Aorta (tissue), 5 donors: ENCODE results near the gene TMPRSS6. TPM values are rescaled to one million over a fixed set of nuclear protein-coding genes. Genes with fewer than 3 reads are reported as not detected.

Source experiments
- ATAC-seq: fragments of 200-7000 bp; cut with Tn5 transposase; one replicate; pipeline ENCODE4 v1.9.1; 2022; ENCODE audit warnings: moderate library complexity; ENCODE audit not compliant: low FRiP score
- DNase-seq, 2 donors: peaks; one replicate each; pipeline ENCODE4 v3.0.0-alpha.2; 2020
- H3K27ac ChIP-seq, 2 donors: one replicate each; pipeline ENCODE4 v1.5.1; 2013; ENCODE audit warnings: low read length in 2 of 2, mild to moderate bottlenecking in 2 of 2, moderate library complexity in 2 of 2, control low read depth in 1 of 2, inconsistent platforms in 1 of 2, low read depth in 1 of 2
- H3K27me3 ChIP-seq, 2 donors: one replicate each; pipeline ENCODE4 v1.6.1; 2013; ENCODE audit warnings: control low read depth in 1 of 2, low read length in 1 of 2, mild to moderate bottlenecking in 1 of 2, moderate library complexity in 1 of 2; ENCODE audit not compliant: insufficient read depth in 2 of 2, control insufficient read depth in 1 of 2
- H3K36me3 ChIP-seq, 2 donors: one replicate each; pipeline ENCODE4 v1.6.1; 2013; ENCODE audit warnings: control low read depth in 1 of 2, low read length in 1 of 2, mild to moderate bottlenecking in 1 of 2; ENCODE audit not compliant: insufficient read depth in 2 of 2, control insufficient read depth in 1 of 2
- H3K4me1 ChIP-seq, 2 donors: one replicate each; pipeline ENCODE4 v1.6.1; 2013; ENCODE audit warnings: low read length in 2 of 2, control low read depth in 1 of 2, mild to moderate bottlenecking in 1 of 2, moderate library complexity in 1 of 2; ENCODE audit not compliant: insufficient read depth in 2 of 2, control insufficient read depth in 1 of 2
- H3K4me3 ChIP-seq, 2 donors: one replicate each; pipeline ENCODE4 v1.5.1; 2013; ENCODE audit warnings: low read length in 2 of 2, control low read depth in 1 of 2, mild to moderate bottlenecking in 1 of 2
- H3K9me3 ChIP-seq: one replicate; pipeline ENCODE4 v1.6.1; 2013; ENCODE audit warnings: mild to moderate bottlenecking, low read length; ENCODE audit not compliant: control insufficient read depth
- WGBS, 2 donors: extraction: QIAGEN DNeasy Blood & Tissue Kit; methylation state at CpG; one replicate each; pipeline ENCODE4 v1.1.7; 2013; 5-methylcytosine and 5-hydroxymethylcytosine counted together
- intact Hi-C, 2 donors: fragments of 100-400 bp; cut with DNase I; formaldehyde crosslinking; loops; one replicate each; pipeline versions ENCODE4 v1.14.2 to v1.15.0; 2022
- polyA plus RNA-seq, 2 donors: library from polyadenylated mRNA; stranded (reverse); fragments of 200-250 nt; gene quantifications; one replicate each; pipeline ENCODE4 v1.2.3, GENCODE V29; 2013
- total RNA-seq, 2 donors: library from RNA; stranded (reverse); fragmentation: NEBNext Ultra II Directional; extraction: Animal tissue kit (Norgen Biotek cat#: 25700); gene quantifications; one replicate each; pipeline ENCODE4 v1.2.1, GENCODE V29; 2021
- donor health status: healthy with polysubstance abuse.
- donor health status: Bipolar disorder and iron deficiency.
- donor health status: DM: no; HTN: no; CAD: no.
- donor health status: DM: no; HTN: no; CAD: no.
- donor health status: DM: yes; HTN: yes; CAD: no.

Gene TMPRSS6
- total and polyA plus RNA-seq, 4 donors = not detected

DNA sequence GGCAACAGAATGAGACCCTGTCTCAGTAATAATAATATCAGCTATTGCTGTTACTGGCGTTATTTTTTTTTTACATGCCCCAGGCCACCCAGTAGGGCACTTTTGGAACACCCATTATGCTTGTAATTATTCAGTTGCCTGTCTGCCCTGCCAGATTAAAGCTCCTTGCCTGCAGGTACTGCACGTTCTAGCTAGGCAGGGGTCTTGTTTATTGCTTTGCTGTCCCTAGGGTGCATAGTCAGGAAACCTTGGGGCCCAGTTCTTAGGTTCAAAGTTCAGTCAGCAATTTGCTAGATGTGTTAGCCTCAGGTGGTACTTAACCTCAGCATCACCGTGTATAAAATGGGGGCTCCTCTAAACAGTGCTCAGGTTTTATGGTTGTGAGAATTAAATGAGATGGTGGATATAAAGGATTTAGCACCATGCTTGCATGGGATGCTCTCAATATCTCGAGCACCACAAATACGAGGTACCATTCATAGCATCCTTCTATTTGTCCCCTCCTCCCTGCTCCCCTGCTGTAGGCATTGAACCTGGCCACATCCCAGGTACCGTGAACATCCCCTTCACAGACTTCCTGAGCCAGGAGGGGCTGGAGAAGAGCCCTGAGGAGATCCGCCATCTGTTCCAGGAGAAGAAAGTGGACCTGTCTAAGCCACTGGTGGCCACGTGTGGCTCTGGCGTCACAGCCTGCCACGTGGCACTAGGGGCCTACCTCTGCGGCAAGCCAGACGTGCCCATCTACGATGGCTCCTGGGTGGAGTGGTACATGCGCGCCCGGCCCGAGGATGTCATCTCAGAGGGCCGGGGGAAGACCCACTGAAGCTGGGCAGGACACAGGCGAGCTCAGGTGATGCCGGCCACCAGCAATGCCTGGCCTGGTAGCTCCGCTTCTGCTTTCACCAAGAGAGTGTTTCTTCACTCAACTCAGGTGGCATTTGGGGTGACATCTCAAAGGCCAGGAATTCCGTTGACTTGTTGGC is 80.5 kb downstream of the TMPRSS6 start:
- no peaks in the 10 kb centered on the region for H3K27me3 ChIP-seq
- peaks cover 0 to 4% of the 10 kb centered on the region in 2 donors for H3K36me3 ChIP-seq
- no peaks in the 10 kb centered on the region for H3K4me1 ChIP-seq
- no peak overlapping the region for H3K27ac ChIP-seq
- no peak overlapping the region for H3K4me3 ChIP-seq
- WGBS, 2 donors = 88 to 89% methylated on average over 22 of the region's 22 CpGs
- peak in 1 of 2 donors; percentile 25 for DNase-seq
- intact Hi-C loops = no loop called here
- no peaks in the 10 kb centered on the region for H3K9me3 ChIP-seq
- no peak for ATAC-seq

- no peak overlapping the region for H3K27ac ChIP-seq
- H3K4me1 ChIP-seq = no peaks in the 10 kb centered on the region
- 91 to 92% methylated on average over 7 of the region's 7 CpGs for WGBS, 2 donors
- intact Hi-C loops = no loop called here
- ATAC-seq (no peak), DNase-seq (peak in 1 of 2 donors; percentile 12)
- no peaks in the 10 kb centered on the region for H3K9me3 ChIP-seq
- H3K27me3 ChIP-seq = no peaks in the 10 kb centered on the region
- no peak overlapping the region for H3K4me3 ChIP-seq
- H3K36me3 ChIP-seq = peaks cover 0 to 4% of the 10 kb centered on the region in 2 donors
These were observed 82.0 kb downstream of the TMPRSS6 start for GRCh38 chr22:37027556-37027955.

- intact Hi-C loops = no loop called here
- Histone ChIP-seq H3K27ac (no peak overlapping the region), H3K9me3 (no peaks in the 10 kb centered on the region), H3K4me1 (no peaks in the 10 kb centered on the region), H3K27me3 (no peaks in the 10 kb centered on the region), H3K4me3 (no peak overlapping the region), H3K36me3 (peaks cover 0 to 4% of the 10 kb centered on the region in 2 donors)
- DNase-seq = no peak
- ATAC-seq = no peak
- WGBS, 2 donors = 74 to 81% methylated on average over 5 of the region's 5 CpGs
These were observed 83.2 kb downstream of the TMPRSS6 start for GRCh38 chr22:37026325-37026724.

DNA sequence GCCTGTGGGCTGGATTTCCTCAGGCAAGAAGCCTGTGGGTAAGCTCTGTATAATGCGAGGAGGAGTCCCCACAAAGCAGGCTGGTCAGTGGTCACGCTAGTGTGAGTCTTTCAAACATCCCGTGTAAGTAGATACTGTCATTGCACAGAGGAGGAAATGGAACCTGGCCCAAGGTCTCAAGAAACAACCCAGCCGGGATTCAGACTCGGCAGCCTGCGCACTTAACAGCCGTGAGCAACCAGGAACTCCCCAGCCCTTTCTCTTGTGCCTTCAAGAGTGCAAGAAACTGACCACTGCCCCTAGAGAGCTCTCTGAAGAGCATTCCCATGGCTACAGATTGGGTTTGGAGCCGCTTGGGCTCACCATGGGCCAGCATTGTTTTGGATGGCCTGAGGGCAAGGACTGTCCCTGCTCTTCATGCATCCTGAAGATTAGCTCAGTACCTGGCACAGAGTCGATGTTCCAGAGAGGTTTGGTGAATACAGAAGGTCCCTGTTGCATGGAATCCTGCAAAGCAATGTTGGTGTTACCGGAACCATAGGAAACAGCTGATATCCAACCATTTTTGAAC is 83.9 kb downstream of the TMPRSS6 start:
- H3K27me3 ChIP-seq = no peaks in the 10 kb centered on the region
- no peak for ATAC-seq

DNA sequence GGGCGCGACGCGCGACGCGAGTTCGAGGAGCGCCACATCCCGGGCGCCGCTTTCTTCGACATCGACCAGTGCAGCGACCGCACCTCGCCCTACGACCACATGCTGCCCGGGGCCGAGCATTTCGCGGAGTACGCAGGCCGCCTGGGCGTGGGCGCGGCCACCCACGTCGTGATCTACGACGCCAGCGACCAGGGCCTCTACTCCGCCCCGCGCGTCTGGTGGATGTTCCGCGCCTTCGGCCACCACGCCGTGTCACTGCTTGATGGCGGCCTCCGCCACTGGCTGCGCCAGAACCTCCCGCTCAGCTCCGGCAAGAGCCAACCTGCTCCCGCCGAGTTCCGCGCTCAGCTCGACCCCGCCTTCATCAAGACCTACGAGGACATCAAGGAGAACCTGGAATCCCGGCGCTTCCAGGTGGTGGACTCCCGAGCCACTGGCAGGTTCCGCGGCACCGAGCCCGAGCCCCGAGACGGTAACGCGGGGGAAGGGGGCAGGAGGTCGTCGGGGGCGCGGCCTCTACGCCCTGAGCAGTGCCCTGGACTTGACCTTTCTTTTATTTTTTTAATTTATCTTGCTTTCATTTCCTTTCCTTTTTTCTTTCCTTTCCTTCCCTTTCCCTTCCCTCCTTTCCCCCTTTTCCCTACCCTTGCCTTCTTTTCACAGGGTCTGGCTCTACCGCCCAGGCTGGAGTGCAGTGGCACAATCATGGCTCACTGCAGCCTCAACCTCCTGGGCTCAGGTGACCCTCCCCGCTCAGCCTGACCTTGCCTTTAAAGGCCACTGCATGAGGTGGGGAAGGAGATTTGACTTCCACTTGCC is 85.0 kb downstream of the TMPRSS6 start:
- Histone ChIP-seq H3K4me3 (no peak overlapping the region), H3K4me1 (no peaks in the 10 kb centered on the region), H3K9me3 (no peaks in the 10 kb centered on the region), H3K27me3 (no peaks in the 10 kb centered on the region), H3K27ac (no peak overlapping the region), H3K36me3 (peaks cover 0 to 4% of the 10 kb centered on the region in 2 donors)
- ATAC-seq (no peak), DNase-seq (no peak)
- 86 to 89% methylated on average over 66 to 71 of the region's 71 CpGs for WGBS, 2 donors
- intact Hi-C loops = no loop called here

More for the DNA sequence above, 83.9 kb downstream of the TMPRSS6 start:
- intact Hi-C loops = no loop called here
- no peaks in the 10 kb centered on the region for H3K9me3 ChIP-seq
- WGBS, 2 donors = 86 to 91% methylated on average over 10 of the region's 10 CpGs
- H3K4me3 ChIP-seq = no peak overlapping the region
- no peak overlapping the region for H3K27ac ChIP-seq
- no peaks in the 10 kb centered on the region for H3K4me1 ChIP-seq
- DNase-seq = no peak
- H3K36me3 ChIP-seq = peaks cover 0 to 4% of the 10 kb centered on the region in 2 donors

DNA sequence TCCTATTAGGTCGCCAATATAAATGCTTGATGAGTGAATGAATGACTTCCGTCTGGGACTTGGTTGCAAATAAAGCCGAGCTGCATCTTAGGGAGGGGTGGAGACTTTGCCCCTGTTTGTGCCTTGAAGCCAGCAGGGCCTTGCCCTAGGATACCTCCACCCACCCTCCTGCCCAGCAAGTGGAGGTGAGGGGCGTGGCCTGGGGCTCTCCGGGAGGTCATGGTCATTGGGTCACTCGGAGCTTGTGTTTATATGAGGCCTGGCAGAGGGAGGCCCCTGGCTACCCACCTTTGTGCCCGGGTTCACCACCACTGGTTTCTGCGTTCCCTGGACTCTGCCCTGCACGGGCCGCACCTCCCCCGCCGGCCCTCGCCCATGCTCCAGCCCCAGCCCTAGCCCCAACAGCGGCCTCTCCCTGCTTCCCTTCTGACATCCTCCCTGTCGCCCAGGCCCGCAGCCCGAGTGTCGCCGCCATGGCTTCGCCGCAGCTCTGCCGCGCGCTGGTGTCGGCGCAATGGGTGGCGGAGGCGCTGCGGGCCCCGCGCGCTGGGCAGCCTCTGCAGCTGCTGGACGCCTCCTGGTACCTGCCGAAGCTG is 85.7 kb downstream of the TMPRSS6 start:
- ATAC-seq = no peak
- Histone ChIP-seq H3K36me3 (peaks cover 0 to 4% of the 10 kb centered on the region in 2 donors), H3K27ac (no peak overlapping the region), H3K4me1 (no peaks in the 10 kb centered on the region), H3K27me3 (no peaks in the 10 kb centered on the region), H3K9me3 (no peaks in the 10 kb centered on the region), H3K4me3 (no peak overlapping the region)
- 89 to 90% methylated on average over 34 of the region's 34 CpGs for WGBS, 2 donors
- intact Hi-C loops = no loop called here
- no peak for DNase-seq

- Histone ChIP-seq H3K27ac (no peak overlapping the region), H3K4me3 (no peak overlapping the region), H3K9me3 (no peaks in the 10 kb centered on the region), H3K4me1 (peaks cover 0 to 3% of the 10 kb centered on the region in 2 donors), H3K27me3 (no peaks in the 10 kb centered on the region), H3K36me3 (peaks cover 0 to 3% of the 10 kb centered on the region in 2 donors)
- intact Hi-C loops = no loop called here
- no peak for DNase-seq
- WGBS, 2 donors = 45 to 49% methylated on average over 16 of the region's 16 CpGs
- no peak for ATAC-seq
These were observed 86.8 kb downstream of the TMPRSS6 start for GRCh38 chr22:37022483-37023337.
